A549 (cell line): ENCODE data around the gene IMP4. TPM values are rescaled to one million over a fixed set of nuclear protein-coding genes. Genes with fewer than 3 reads are reported as not detected.

Experiments used
- ATAC-seq, 2 experiments: fragments of 200-7000 bp in 1 of 2; fragments of >200 bp in 1 of 2; cut with Nextera tagmentation in 1 of 2; cut with Tn5 transposase in 1 of 2; 3 replicates each; pipeline versions ENCODE4 v1.8.0 to v1.9.1; 2018 to 2020; ENCODE audit warnings: mild to moderate bottlenecking in 1 of 2, moderate library complexity in 1 of 2
- CTCF ChIA-PET: fragments of 300-600 bp; sonication (Branson Sonifier 250); formaldehyde crosslinking; extraction: SDS; loops from one replicate; lab custom pipeline; 2021; ENCODE audit warnings: antibody characterized with exemption, inconsistent platforms; lab: Yijun Ruan, JAX
- POLR2A ChIA-PET: fragments of 350-600 bp; formaldehyde crosslinking; extraction: SDS; loops from one replicate; lab custom pipeline; 2021; ENCODE audit warnings: antibody characterized with exemption, inconsistent platforms; lab: Yijun Ruan, JAX
- DNase-seq, 2 experiments: peaks; one replicate each; pipeline versions ENCODE4 v3.0.0 to v3.0.0-alpha.2; 2011 to 2016; ENCODE audit warnings: low read depth in 1 of 2, low spot score in 1 of 2
- FAIRE-seq: peaks from 2 replicates; lab custom pipeline; 2011; peaks lifted over from hg19 to GRCh38; lab: Jason Lieb, UNC
- H3K27ac ChIP-seq, 2 experiments: fragments of >200 bp; sonication (Bioruptor Twin); formaldehyde crosslinking; 3 replicates each; pipeline ENCODE4 v1.5.1; 2016 to 2017
- H3K4me1 ChIP-seq: fragments of >200 bp; sonication (Bioruptor Twin); formaldehyde crosslinking; 3 replicates; pipeline ENCODE4 v1.6.1; 2016
- H3K4me2 ChIP-seq: fragments of >200 bp; sonication (Bioruptor Twin); formaldehyde crosslinking; 3 replicates; pipeline ENCODE4 v1.6.1; 2016
- H3K4me3 ChIP-seq: fragments of >200 bp; sonication (Bioruptor Twin); formaldehyde crosslinking; 3 replicates; pipeline ENCODE4 v1.5.1; 2016
- H3K9me3 ChIP-seq: fragments of >200 bp; sonication (Bioruptor Twin); formaldehyde crosslinking; 3 replicates; pipeline ENCODE4 v1.6.1; 2016
- CEBPB ChIP-seq, 2 experiments: fragments of >200 bp in 1 of 2; sonication (Bioruptor Twin) in 1 of 2; formaldehyde crosslinking in 1 of 2; IDR thresholded peaks; 2 replicates each; pipeline ENCODE4 v1.6.1; 2012 to 2016
- FOSL2 ChIP-seq, 2 experiments: fragments of 450-650 bp in 1 of 2; fragments of >200 bp in 1 of 2; sonication (Bioruptor Twin) in 1 of 2; formaldehyde crosslinking; IDR thresholded peaks; 2 replicates each; pipeline versions ENCODE4 v1.5.0 to v1.6.1; 2016 to 2020; ENCODE audit warnings: mild to moderate bottlenecking in 1 of 2, moderate library complexity in 1 of 2
- HDAC2 ChIP-seq: fragments of 200-600 bp; sonication (generic); IDR thresholded peaks from 2 replicates; pipeline ENCODE4 v1.6.1; 2016
- HOXA7 ChIP-seq: fragments of 250-450 bp; sonication (Bioruptor Pico); IDR thresholded peaks from 2 replicates; pipeline ENCODE4 v1.5.0; 2020; ENCODE audit warnings: mild to moderate bottlenecking, moderate library complexity
- NFE2L2 ChIP-seq: fragments of 150-350 bp; conservative IDR thresholded peaks from 2 replicates; pipeline ENCODE4 v1.6.1; 2014; ENCODE audit warnings: low read length
- PHF8 ChIP-seq: fragments of 200-600 bp; sonication (generic); IDR thresholded peaks from 2 replicates; pipeline ENCODE4 v1.6.1; 2016; ENCODE audit warnings: low read depth, mild to moderate bottlenecking, antibody characterized with exemption, moderate library complexity, borderline replicate concordance
- RCOR1 ChIP-seq: fragments of 150-350 bp; IDR thresholded peaks from 2 replicates; pipeline ENCODE4 v1.6.1; 2014; ENCODE audit warnings: antibody characterized with exemption, low read length, low read depth
- TP53 ChIP-seq: fragments of 250-450 bp; sonication (Bioruptor Pico); IDR thresholded peaks from 2 replicates; pipeline ENCODE4 v1.5.0; 2021; ENCODE audit warnings: mild to moderate bottlenecking, moderate library complexity
- ZNF302 ChIP-seq: fragments of 250-450 bp; sonication (Bioruptor Pico); IDR thresholded peaks from 2 replicates; pipeline ENCODE4 v1.9.0; 2021; ENCODE audit warnings: inconsistent platforms, mild to moderate bottlenecking, moderate library complexity
- WGBS: methylation state at CpG from one replicate; pipeline ENCODE4 v1.1.6; 2017; ENCODE audit errors: missing lambda C conversion rate; 5-methylcytosine and 5-hydroxymethylcytosine counted together
- polyA plus RNA-seq, 4 experiments: library from polyadenylated mRNA; depleted of rRNA in 3 of 4; stranded (reverse); fragments of >200 nt; fragmentation: RNase III in 1 of 4; extraction: RNeasy Plus Mini Kit Qiagen cat#74134 plus additional on column Dnase treatment in 1 of 4; gene quantifications; 2 replicates in 3 of 4; 3 replicates in 1 of 4; pipeline ENCODE4 v1.2.3, GENCODE V29; 2011 to 2017
- TF ChIP-seq, protein P1 (sequence below): IDR thresholded peaks from 2 replicates; pipeline ENCODE4 v1.6.1; 2012

IMP4 gene
- polyA plus RNA-seq, 2 of the 4 experiments (the other 2 are of a cell fraction): 113 to 149 TPM

DNA sequence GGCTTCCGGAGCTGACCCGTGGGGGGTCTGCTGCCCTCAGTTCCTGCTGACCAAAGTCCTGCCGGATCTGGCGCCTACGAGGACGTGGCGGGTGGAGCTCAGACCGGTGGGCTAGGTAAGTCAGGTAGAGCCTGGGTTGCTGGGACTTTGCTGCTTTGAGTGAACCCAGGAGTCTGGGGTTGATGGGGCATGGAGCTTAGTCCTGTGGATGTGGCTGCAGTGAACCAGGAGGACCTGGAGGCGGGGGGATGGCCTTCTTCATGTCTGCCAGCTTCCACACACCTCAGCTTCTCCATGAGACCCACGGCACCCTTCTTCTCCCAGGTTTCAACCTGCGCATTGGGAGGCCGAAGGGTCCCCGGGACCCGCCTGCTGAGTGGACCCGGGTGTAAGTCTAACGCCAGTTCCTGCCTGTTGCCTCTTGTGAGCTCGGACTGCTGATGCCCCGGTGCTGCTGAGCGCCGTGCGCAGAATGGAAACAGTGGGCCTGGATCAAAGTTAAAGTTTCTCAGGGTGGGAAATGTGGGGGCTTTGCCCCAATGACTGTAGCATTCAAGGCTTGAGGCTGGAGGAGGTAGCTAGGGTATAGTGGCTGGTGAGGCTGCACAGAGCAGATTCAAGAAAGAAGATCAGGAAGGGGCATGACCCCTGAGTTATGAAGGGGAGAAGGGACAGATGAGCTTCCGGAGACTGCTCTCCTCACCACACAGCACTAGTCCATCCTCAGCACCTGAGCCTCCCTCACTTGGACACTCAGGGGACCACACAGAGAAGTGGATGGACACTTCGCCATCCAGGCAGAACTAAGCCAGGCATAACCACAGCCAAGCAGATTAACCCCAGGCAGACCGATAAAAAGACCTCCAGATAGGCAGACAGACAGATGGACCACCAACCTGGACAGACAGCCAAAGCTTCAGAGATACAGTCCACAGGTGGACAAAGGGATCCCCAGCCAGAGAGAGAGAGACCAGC lies 30.4 kb downstream of the IMP4 start:
- peak; percentile 16 to 41; a peak in 5 of 6 replicates for ATAC-seq
- CTCF ChIA-PET: interaction anchor here (0.8 to 2.3 kb wide), 12 partner anchors 10 to 55 kb away, joined by 3 to 35 read pairs (median 4); partner anchors contain the start of genes IMP4 and PTPN18
- POLR2A ChIA-PET: interaction anchor here (1.0 to 2.0 kb wide), 3 partner anchors 17 to 31 kb away, joined by 3 to 21 read pairs (median 6); partner anchors contain the start of genes IMP4 and PTPN18
- WGBS: 22% methylated on average over 22 of the region's 24 CpGs
- peak overlapping the region; percentile 72 for H3K4me3 ChIP-seq
- FAIRE-seq: no peak
- TF ChIP-seq RCOR1: no peak
- no peak for TF ChIP-seq ZNF302 (CRISPR knock-in tag)
- no peak for TF ChIP-seq NFE2L2
- TF ChIP-seq, protein P1, sequence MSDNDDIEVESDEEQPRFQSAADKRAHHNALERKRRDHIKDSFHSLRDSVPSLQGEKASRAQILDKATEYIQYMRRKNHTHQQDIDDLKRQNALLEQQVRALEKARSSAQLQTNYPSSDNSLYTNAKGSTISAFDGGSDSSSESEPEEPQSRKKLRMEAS: no peak
- H3K27ac ChIP-seq: peak overlapping the region; percentile 97 to 98
- no peak for DNase-seq
- H3K4me2 ChIP-seq: peak overlapping the region; percentile 85
- H3K4me1 ChIP-seq: peaks cover 24% of the 10 kb centered on the region
- H3K9me3 ChIP-seq: no peaks in the 10 kb centered on the region

DNA sequence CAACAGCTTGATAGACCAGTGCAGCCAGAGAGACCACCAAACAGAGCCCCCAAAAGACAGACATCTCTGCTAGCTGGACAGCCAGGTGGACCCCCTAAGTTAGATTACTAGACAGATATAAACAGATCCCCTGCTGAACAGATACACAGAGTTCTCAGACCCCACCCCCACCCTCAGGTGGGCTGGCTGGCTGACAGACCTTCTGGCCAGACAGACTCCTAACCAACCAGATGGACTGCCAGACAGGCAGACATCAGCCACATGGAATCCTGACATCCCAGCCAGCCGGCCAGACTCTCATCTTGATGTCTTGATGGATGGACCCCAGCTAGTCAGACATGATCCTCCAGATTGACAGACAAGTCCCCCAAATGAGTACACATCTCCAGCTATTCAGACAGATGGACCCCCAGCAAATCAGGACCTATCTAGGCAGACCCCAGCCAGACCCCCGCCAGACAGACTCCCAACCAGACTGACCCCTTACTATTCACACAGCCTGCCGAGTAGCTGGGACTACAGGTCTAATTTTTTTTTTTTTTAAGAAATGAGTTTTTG lies 31.2 kb downstream of the IMP4 start:
- CTCF ChIA-PET: interaction anchor here (0.9 to 2.3 kb wide), 8 partner anchors 9 to 54 kb away, joined by 3 to 35 read pairs (median 12); partner anchors contain the start of genes IMP4 and PTPN18
- TF ChIP-seq TP53 (CRISPR knock-in tag) (no peak), HOXA7 (CRISPR knock-in tag) (no peak), NFE2L2 (no peak), HDAC2 (no peak), FOSL2 (IDR thresholded peaks at IDR 0.05) (no peak), FOSL2 (CRISPR knock-in tag; IDR thresholded peaks at IDR 0.05) (no peak), PHF8 (no peak)
- TF ChIP-seq, all 56 proteins: peak for 0
- DNase-seq (no peak), ATAC-seq (no peak), FAIRE-seq (no peak)
- WGBS: 87% methylated on average over 3 of the region's 3 CpGs
- Histone ChIP-seq H3K4me3 (peak overlapping the region; percentile 72; the same call in 2 of the 3 replicates), H3K27ac (peak overlapping the region; percentile 97 to 98; a peak in 4 of 6 replicates), H3K4me1 (peaks cover 24% of the 10 kb centered on the region), H3K9me3 (no peaks in the 10 kb centered on the region), H3K4me2 (peak overlapping the region; percentile 85)
- POLR2A ChIA-PET: interaction anchor here (1.0 to 2.0 kb wide), 3 partner anchors 17 to 31 kb away, joined by 3 to 21 read pairs (median 6); partner anchors contain the start of genes IMP4 and PTPN18

DNA sequence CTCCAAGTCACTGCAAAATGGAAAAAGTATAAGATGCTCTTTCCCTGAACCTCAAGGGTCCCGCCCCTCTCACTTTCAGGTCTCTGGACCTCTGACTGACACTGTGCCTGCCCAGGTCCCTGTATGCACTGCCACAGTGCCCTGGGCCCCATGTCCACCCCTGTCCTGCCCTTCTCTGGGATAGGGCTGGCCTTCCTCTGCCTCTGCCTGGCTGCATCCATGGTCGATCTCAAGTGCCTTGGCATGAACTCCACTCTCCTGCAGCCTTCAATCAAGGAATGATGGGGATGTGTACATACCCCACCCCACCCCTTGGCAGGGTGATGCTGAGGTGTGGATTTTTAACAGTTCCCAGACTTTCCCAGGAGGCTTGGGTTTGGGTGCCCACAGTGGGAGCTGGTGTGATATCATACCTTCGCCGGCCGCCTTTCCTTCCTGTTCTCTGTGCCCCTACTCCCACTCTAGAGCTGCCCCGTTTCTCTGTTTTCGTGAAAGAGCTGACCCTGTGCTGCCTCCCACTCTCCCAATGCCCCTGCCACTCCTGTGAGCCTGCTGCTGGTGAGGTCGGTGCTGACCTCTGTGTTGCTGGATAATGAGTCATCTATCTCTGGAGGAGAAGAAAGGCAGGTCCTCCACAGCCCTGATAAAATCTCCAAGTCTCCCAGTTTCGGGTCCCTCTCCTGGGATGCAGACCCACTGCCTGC lies 32.0 kb downstream of the IMP4 start:
- no peaks in the 10 kb centered on the region for H3K9me3 ChIP-seq
- ChIA-PET POLR2A (no interaction called here), CTCF (interaction anchor here (0.9 to 2.3 kb wide), 4 partner anchors 13 to 33 kb away, joined by 3 to 35 read pairs (median 10); partner anchors contain the start of gene IMP4)
- H3K4me3 ChIP-seq: no peak overlapping the region
- peaks cover 24% of the 10 kb centered on the region for H3K4me1 ChIP-seq
- peak overlapping the region; percentile 39; the same call in 2 of the 3 replicates for H3K4me2 ChIP-seq
- ATAC-seq (no peak), FAIRE-seq (no peak), DNase-seq (no peak)
- no peak for TF ChIP-seq PHF8
- peak overlapping the region in 1 of 2 experiments; percentile 48; a peak in 1 of 6 replicates for H3K27ac ChIP-seq
- WGBS: 84% methylated on average over 6 of the region's 9 CpGs

DNA sequence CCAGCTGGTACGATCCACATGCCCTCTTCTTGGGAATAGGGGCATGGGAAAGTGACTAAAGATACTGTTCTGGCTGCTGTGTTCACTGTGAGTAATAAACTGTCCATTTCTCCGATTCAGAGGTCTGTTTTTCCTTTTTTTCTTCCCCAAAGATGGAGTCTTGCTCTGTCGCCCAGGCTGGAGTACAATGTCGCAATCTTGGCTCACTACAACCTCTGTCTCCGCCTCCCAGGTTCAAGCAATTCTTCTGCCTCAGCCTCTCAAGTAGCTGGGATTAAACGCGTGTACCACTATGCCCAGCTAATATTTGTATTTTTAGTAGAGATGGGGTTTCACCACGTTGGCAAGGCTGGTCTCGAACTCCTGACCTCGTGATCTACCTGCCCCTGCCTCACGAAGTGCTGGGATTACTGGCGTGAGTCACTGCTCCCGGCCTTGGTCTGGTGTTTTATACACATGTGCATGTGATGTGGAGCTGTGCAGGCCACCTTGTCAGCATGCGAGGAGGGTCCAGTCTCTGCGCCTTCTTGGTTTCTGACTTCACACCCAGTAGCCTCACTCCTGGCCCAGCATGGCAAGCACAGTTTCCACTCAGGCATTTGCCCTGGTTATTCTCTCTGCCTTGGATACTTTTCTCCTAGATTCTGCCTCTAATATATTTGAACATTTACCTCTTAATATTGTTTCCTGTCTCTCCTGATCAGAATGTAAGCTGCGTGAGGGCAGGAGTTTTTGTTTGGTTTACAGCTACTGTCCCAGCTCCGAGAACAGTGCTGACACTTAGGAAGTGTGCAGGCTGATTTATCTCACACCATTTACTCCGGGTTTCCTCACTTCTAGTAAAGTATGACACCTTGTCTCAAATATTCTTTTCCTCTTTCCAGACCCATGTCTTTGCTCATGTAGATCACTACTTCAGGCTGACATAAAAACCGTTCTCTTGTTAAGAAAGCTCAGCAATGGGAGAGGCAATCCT lies 32.9 kb downstream of the IMP4 start:
- H3K9me3 ChIP-seq: no peaks in the 10 kb centered on the region
- ChIA-PET CTCF (interaction anchor here (1.4 kb wide), 1 partner anchor 14 kb away, joined by 3 read pairs; no protein-coding TSS in a partner anchor), POLR2A (no interaction called here)
- no peak overlapping the region; the same call in 2 of the 3 replicates for H3K4me2 ChIP-seq
- WGBS: 92% methylated on average over 19 of the region's 19 CpGs
- 0 out of 6 replicates have a peak overlapping the region, but pooled peaks of 1 of the 2 experiments have one; percentile 48 for H3K27ac ChIP-seq
- TF ChIP-seq CEBPB (IDR thresholded peaks at IDR 0.05): peak in 1 of 2 experiments; percentile 56; a peak in 2 of 4 replicates
- TF ChIP-seq HOXA7 (CRISPR knock-in tag): no peak
- FAIRE-seq (no peak), DNase-seq (no peak), ATAC-seq (no peak)
- H3K4me3 ChIP-seq: no peak overlapping the region
- peaks cover 24% of the 10 kb centered on the region for H3K4me1 ChIP-seq
